NCI-H226 (cell line): Measurements from ENCODE around the gene PTPRN2.

Experiments used
- DNase-seq: peaks from one replicate; pipeline ENCODE4 v3.0.0-alpha.2; 2015

Gene PTPRN2

GRCh38 chr7:157827045-157827862 is 760.4 kb downstream of the PTPRN2 start:
- no peak for DNase-seq

GRCh38 chr7:157826566-157826965 is 761.1 kb downstream of the PTPRN2 start:
- no peak for DNase-seq

- no peak for DNase-seq
These were observed 762.3 kb downstream of the PTPRN2 start for GRCh38 chr7:157825325-157825724.

GRCh38 chr7:157824819-157825121 is 762.9 kb downstream of the PTPRN2 start:
- no peak for DNase-seq

GRCh38 chr7:157824011-157824818 is 763.4 kb downstream of the PTPRN2 start:
- DNase-seq: no peak

GRCh38 chr7:157822688-157823031 is 765.0 kb downstream of the PTPRN2 start:
- DNase-seq: no peak

GRCh38 chr7:157821959-157822687 is 765.5 kb downstream of the PTPRN2 start:
- no peak for DNase-seq

GRCh38 chr7:157820796-157821195 is 766.8 kb downstream of the PTPRN2 start:
- DNase-seq: no peak

- DNase-seq: no peak
These were observed 768.2 kb downstream of the PTPRN2 start for GRCh38 chr7:157819455-157819807.

- DNase-seq: no peak
These were observed 768.7 kb downstream of the PTPRN2 start for GRCh38 chr7:157818701-157819454.

- DNase-seq: no peak
These were observed 769.5 kb downstream of the PTPRN2 start for GRCh38 chr7:157817944-157818700.

- DNase-seq: no peak
These were observed 770.2 kb downstream of the PTPRN2 start for GRCh38 chr7:157817433-157817832.

- no peak for DNase-seq
These were observed 770.9 kb downstream of the PTPRN2 start for GRCh38 chr7:157816526-157817250.

GRCh38 chr7:157816086-157816485 is 771.5 kb downstream of the PTPRN2 start:
- no peak for DNase-seq

- DNase-seq: no peak
These were observed 772.0 kb downstream of the PTPRN2 start for GRCh38 chr7:157815706-157816022.

- DNase-seq: no peak
These were observed 772.5 kb downstream of the PTPRN2 start for GRCh38 chr7:157814931-157815705.

- no peak for DNase-seq
These were observed 773.6 kb downstream of the PTPRN2 start for GRCh38 chr7:157813741-157814661.

- no peak for DNase-seq
These were observed 774.6 kb downstream of the PTPRN2 start for GRCh38 chr7:157813053-157813452.

GRCh38 chr7:157811946-157812345 is 775.7 kb downstream of the PTPRN2 start:
- no peak for DNase-seq
